ENCODE measurements around the gene SLC38A11. TPM values are rescaled to one million over a fixed set of nuclear protein-coding genes. Genes with fewer than 3 reads are reported as not detected.

SLC38A11 gene
- total and polyA plus RNA-seq, 4 experiments from 2014 or later = not detected

- intact Hi-C loops (cut with micrococcal nuclease) = no loop called here
- H3K27ac Mint-ChIP-seq = no peak overlapping the region
- H3K4me3 Mint-ChIP-seq = no peak overlapping the region
- Histone ChIP-seq H3K27ac (ENCODE audit: low read depth, low read length) (no peak overlapping the region), H3K27me3 (ENCODE audit: insufficient read depth, low read length) (no peaks in the 10 kb centered on the region), H3K4me3 (ENCODE audit: low read length in 2 of 2) (no peak overlapping the region), H3K9me3 (ENCODE audit: control insufficient read depth in 1 of 2, low read length in 2 of 2) (no peaks in the 10 kb centered on the region), H3K36me3 (ENCODE audit: insufficient read depth, low read length) (no peaks in the 10 kb centered on the region), H3K4me1 (ENCODE audit: insufficient read depth, low read length) (no peaks in the 10 kb centered on the region)
- peaks cover 0 to 2% (median 0%) of the 10 kb centered on the region in 4 donors for H3K4me1 Mint-ChIP-seq
- H3K9me3 Mint-ChIP-seq = peaks cover 0 to 7% (median 0%) of the 10 kb centered on the region in 8 donors
- ChIA-PET POLR2A (ENCODE audit: partially characterized antibody) (no interaction called here), CTCF (ENCODE audit: partially characterized antibody) (no interaction called here)
- no peak for DNase-seq
- H3K27me3 Mint-ChIP-seq = peaks cover 9 to 11% of the 10 kb centered on the region in 2 donors
- no peaks in the 10 kb centered on the region for H3K36me3 Mint-ChIP-seq
Observed at GRCh38 chr2:164847981-164848741, 107.2 kb downstream of the SLC38A11 start.

- H3K9me3 Mint-ChIP-seq = peaks cover 0 to 2% (median 0%) of the 10 kb centered on the region in 8 donors
- ChIA-PET POLR2A (ENCODE audit: partially characterized antibody) (no interaction called here), CTCF (ENCODE audit: partially characterized antibody) (no interaction called here)
- Histone ChIP-seq H3K36me3 (ENCODE audit: insufficient read depth, low read length) (no peaks in the 10 kb centered on the region), H3K4me3 (ENCODE audit: low read length in 2 of 2) (no peak overlapping the region), H3K27ac (ENCODE audit: low read depth, low read length) (no peak overlapping the region), H3K9me3 (ENCODE audit: control insufficient read depth in 1 of 2, low read length in 2 of 2) (no peaks in the 10 kb centered on the region), H3K27me3 (ENCODE audit: insufficient read depth, low read length) (no peaks in the 10 kb centered on the region), H3K4me1 (ENCODE audit: insufficient read depth, low read length) (no peaks in the 10 kb centered on the region)
- H3K4me3 Mint-ChIP-seq = no peak overlapping the region
- H3K27me3 Mint-ChIP-seq = peaks cover 10 to 14% of the 10 kb centered on the region in 2 donors
- no peaks in the 10 kb centered on the region for H3K36me3 Mint-ChIP-seq
- intact Hi-C loops (cut with micrococcal nuclease) = no loop called here
- H3K4me1 Mint-ChIP-seq = peaks cover 0 to 3% (median 0%) of the 10 kb centered on the region in 4 donors
- DNase-seq = no peak
- no peak overlapping the region for H3K27ac Mint-ChIP-seq
Observed at GRCh38 chr2:164847291-164847690, 108.0 kb downstream of the SLC38A11 start.

DNA sequence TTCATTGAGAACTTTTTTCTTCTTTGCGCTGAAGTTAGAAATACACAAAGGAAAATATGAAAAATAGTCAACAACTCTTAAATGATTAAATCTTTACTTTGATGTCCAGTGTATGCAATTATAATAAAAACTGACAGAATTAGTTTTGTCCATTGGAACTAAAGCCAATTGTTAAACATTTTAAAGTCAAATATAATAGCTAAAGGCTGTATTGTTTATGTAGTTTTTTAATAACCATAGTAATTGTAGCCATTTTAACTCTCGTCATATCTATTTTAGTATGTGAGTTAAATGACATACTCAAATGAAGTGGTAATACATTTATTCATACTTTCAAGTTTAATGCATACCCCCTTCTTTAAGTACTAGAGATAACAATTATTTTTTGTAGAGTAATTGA lies 109.0 kb downstream of the SLC38A11 start:
- ChIA-PET POLR2A (ENCODE audit: partially characterized antibody) (no interaction called here), CTCF (ENCODE audit: partially characterized antibody) (no interaction called here)
- Histone ChIP-seq H3K27me3 (ENCODE audit: insufficient read depth, low read length) (no peaks in the 10 kb centered on the region), H3K36me3 (ENCODE audit: insufficient read depth, low read length) (no peaks in the 10 kb centered on the region), H3K27ac (ENCODE audit: low read depth, low read length) (no peak overlapping the region), H3K9me3 (ENCODE audit: control insufficient read depth in 1 of 2, low read length in 2 of 2) (no peaks in the 10 kb centered on the region), H3K4me3 (ENCODE audit: low read length in 2 of 2) (no peak overlapping the region), H3K4me1 (ENCODE audit: insufficient read depth, low read length) (no peaks in the 10 kb centered on the region)
- Mint-ChIP-seq H3K27ac (no peak overlapping the region), H3K36me3 (no peaks in the 10 kb centered on the region), H3K9me3 (no peaks in the 10 kb centered on the region), H3K4me1 (peaks cover 0 to 4% (median 0%) of the 10 kb centered on the region in 4 donors), H3K4me3 (no peak overlapping the region), H3K27me3 (peaks cover 12 to 16% of the 10 kb centered on the region in 2 donors)
- no peak for DNase-seq
- intact Hi-C loops (cut with micrococcal nuclease) = no loop called here

Other genes with a start within 250 kb of the SLC38A11 start
- not detected for gene COBLL1, start 113.7 kb downstream of the SLC38A11 start, total RNA-seq
- gene COBLL1, start 113.7 kb downstream of the SLC38A11 start, polyA plus RNA-seq = under 1 TPM in 1 of 2 donors, not detected in 1; 0.42 TPM
- not detected for gene SCN3A, start 248.5 kb upstream of the SLC38A11 start, total RNA-seq
- not detected for gene SCN3A, start 248.5 kb upstream of the SLC38A11 start, polyA plus RNA-seq

All from CD4-positive, alpha-beta memory T cell (primary cell).